BJ (cell line): ENCODE data around the gene INHA. TPM values are rescaled to one million over a fixed set of nuclear protein-coding genes. Genes with fewer than 3 reads are reported as not detected.

ENCODE experiments used
- CTCF ChIA-PET: fragments of 350-600 bp; formaldehyde crosslinking; extraction: SDS; loops from one replicate; lab custom pipeline; 2021; ENCODE audit warnings: antibody characterized with exemption, inconsistent platforms; lab: Yijun Ruan, JAX
- POLR2A ChIA-PET: fragments of 300-600 bp; sonication (Branson Sonifier 250); formaldehyde crosslinking; extraction: SDS; loops from one replicate; lab custom pipeline; 2021; ENCODE audit warnings: antibody characterized with exemption; lab: Charles Lee
- DNase-seq: peaks from one replicate; pipeline ENCODE4 v3.0.0-alpha.2; 2011; ENCODE audit warnings: low read depth
- H3K27me3 ChIP-seq: 2 replicates; pipeline ENCODE4 v1.6.0; 2011; ENCODE audit warnings: low read length; ENCODE audit not compliant: control insufficient read depth, insufficient read depth
- H3K36me3 ChIP-seq: 2 replicates; pipeline ENCODE4 v1.5.1; 2011; ENCODE audit warnings: low read length; ENCODE audit not compliant: control insufficient read depth, insufficient read depth
- H3K4me3 ChIP-seq: 2 replicates; pipeline ENCODE4 v1.5.1; 2011; ENCODE audit warnings: low read depth, mild to moderate bottlenecking, control low read depth, low read length
- polyA plus RNA-seq: library from polyadenylated mRNA; depleted of rRNA; stranded (reverse); fragments of >200 nt; gene quantifications from 2 replicates; pipeline ENCODE4 v1.2.3, GENCODE V29; 2011
- TF ChIP-seq, protein P1 (sequence below): IDR thresholded peaks from 2 replicates; pipeline ENCODE4 v1.5.1; 2011; ENCODE audit warnings: low read depth, mild to moderate bottlenecking, control low read depth, inconsistent platforms, low read length, moderate library complexity; ENCODE audit not compliant: insufficient read depth

The INHA gene
- polyA plus RNA-seq, 1 experiment, result 1.5 TPM

- Histone ChIP-seq H3K27me3 (no peaks in the 10 kb centered on the region), H3K4me3 (no peak overlapping the region), H3K36me3 (peaks cover 4% of the 10 kb centered on the region)
- no peak for DNase-seq
- TF ChIP-seq, protein P1, sequence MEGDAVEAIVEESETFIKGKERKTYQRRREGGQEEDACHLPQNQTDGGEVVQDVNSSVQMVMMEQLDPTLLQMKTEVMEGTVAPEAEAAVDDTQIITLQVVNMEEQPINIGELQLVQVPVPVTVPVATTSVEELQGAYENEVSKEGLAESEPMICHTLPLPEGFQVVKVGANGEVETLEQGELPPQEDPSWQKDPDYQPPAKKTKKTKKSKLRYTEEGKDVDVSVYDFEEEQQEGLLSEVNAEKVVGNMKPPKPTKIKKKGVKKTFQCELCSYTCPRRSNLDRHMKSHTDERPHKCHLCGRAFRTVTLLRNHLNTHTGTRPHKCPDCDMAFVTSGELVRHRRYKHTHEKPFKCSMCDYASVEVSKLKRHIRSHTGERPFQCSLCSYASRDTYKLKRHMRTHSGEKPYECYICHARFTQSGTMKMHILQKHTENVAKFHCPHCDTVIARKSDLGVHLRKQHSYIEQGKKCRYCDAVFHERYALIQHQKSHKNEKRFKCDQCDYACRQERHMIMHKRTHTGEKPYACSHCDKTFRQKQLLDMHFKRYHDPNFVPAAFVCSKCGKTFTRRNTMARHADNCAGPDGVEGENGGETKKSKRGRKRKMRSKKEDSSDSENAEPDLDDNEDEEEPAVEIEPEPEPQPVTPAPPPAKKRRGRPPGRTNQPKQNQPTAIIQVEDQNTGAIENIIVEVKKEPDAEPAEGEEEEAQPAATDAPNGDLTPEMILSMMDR, result no peak
- POLR2A ChIA-PET, result no interaction called here
- CTCF ChIA-PET, result interaction anchor here (0.6 to 3.7 kb wide), 4 partner anchors 11 to 22 kb away, joined by 3 to 24 read pairs (median 4); partner anchors contain the start of genes CHPF and TMEM198
Measured at GRCh38 chr2:219557791-219558785, 14.0 kb upstream of the INHA start.

- DNase-seq, result no peak
- ChIA-PET CTCF (interaction anchor here (0.8 to 4.0 kb wide), 28 partner anchors 9 to 244 kb away, joined by 3 to 29 read pairs (median 4); partner anchors contain the start of genes CHPF, DNPEP, OBSL1 and STK11IP), POLR2A (no interaction called here)
- Histone ChIP-seq H3K27me3 (no peaks in the 10 kb centered on the region), H3K36me3 (peaks cover 12% of the 10 kb centered on the region), H3K4me3 (no peak overlapping the region)
- TF ChIP-seq, protein P1, result no peak
Measured at GRCh38 chr2:219559156-219559915, 12.8 kb upstream of the INHA start.

DNA sequence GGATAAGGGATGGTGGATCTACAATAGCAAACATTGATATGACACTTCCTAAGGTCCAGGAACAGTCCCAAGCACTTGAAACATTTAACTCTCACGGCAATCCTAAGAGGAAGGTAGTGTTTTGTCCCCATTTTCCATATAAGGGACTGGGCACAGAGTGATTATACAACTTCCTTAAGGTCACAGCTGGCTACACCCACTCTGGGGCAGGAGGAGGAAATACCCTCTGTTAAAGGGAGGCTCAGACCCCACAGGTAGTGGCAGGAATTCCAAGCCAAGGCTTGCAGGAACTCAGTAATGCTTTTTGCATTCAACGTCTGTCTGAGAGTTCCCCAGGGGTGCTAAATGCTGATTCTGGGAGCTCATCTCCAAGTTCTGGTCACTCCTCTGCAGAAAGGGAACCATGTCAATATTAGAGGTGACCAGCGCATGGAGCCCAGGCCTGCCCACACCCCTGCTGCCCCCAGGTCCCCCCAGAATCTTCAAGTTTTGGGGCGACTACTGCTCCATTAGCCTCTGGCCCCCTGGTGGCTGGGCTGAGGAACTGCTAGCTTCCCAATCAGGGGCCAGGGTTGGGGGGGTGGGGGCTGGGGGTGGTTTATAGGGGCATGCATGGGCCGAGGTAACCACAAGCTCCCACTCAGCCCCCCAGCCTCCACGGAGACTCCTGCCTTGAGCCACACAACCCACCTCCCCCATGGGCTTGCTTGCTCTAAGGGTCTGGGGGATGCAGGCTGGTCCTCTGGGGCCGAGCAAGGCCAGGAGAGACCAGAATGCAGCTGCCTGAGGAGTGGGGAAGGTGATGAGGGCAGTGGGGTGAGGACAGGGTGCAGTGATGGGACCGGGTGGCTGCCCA lies 11.8 kb upstream of the INHA start:
- H3K36me3 ChIP-seq, result peaks cover 15% of the 10 kb centered on the region
- no peak for DNase-seq
- ChIA-PET CTCF (interaction anchor here (0.6 to 4.0 kb wide), 33 partner anchors 9 to 244 kb away, joined by 3 to 29 read pairs (median 4); partner anchors contain the start of genes CHPF, DNPEP, OBSL1 and STK11IP), POLR2A (no interaction called here)
- no peak overlapping the region for H3K4me3 ChIP-seq
- TF ChIP-seq, protein P1, result peak; percentile 80
- H3K27me3 ChIP-seq, result no peaks in the 10 kb centered on the region

DNA sequence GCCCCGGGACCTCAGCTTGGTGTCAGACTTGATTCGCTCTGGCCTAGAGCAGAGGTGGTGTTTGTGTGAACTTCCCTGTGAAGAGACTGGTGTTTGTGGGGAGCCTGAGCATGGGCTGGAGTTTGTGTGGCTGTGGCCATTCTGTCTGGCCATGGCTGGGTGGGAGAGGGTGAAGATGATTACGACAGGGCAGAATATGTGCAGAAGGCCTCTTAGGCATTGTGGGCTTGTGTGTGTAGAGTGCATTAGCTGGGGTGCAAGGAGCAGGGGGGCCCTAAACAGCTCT lies 11.3 kb upstream of the INHA start:
- H3K4me3 ChIP-seq, result no peak overlapping the region
- H3K27me3 ChIP-seq, result no peaks in the 10 kb centered on the region
- ChIA-PET CTCF (interaction anchor here (0.6 to 4.0 kb wide), 28 partner anchors 8 to 174 kb away, joined by 3 to 29 read pairs (median 5); partner anchors contain the start of genes CHPF, DNPEP, OBSL1 and STK11IP), POLR2A (no interaction called here)
- peaks cover 14% of the 10 kb centered on the region for H3K36me3 ChIP-seq
- no peak for DNase-seq
- TF ChIP-seq, protein P1, result no peak
